Fibroblast of villous mesenchyme (primary cell): Measurements from ENCODE around the gene IRS1. TPM values are rescaled to one million over a fixed set of nuclear protein-coding genes. Genes with fewer than 3 reads are reported as not detected.
A peak's percentile ranks its signal among the peaks of the same experiment; 100 is the strongest.

Experiments used
- DNase-seq: peaks from one replicate; pipeline ENCODE4 v3.0.0-alpha.2; 2010; ENCODE audit warnings: low read depth
- H3K4me3 ChIP-seq: 2 replicates; pipeline ENCODE4 v1.5.1; 2011; ENCODE audit warnings: low read depth, mild to moderate bottlenecking, low read length
- total RNA-seq: library from RNA; depleted of rRNA; stranded (reverse); fragments of >200 nt; gene quantifications from 2 replicates; pipeline ENCODE4 v1.2.3, GENCODE V29; 2012
- TF ChIP-seq, protein P1 (sequence below): IDR thresholded peaks from 2 replicates; pipeline ENCODE4 v1.5.1; 2012; ENCODE audit warnings: low read depth, mild to moderate bottlenecking, low read length; ENCODE audit not compliant: insufficient read depth

Gene IRS1
- total RNA-seq, 1 donor = 33.2 TPM

DNA sequence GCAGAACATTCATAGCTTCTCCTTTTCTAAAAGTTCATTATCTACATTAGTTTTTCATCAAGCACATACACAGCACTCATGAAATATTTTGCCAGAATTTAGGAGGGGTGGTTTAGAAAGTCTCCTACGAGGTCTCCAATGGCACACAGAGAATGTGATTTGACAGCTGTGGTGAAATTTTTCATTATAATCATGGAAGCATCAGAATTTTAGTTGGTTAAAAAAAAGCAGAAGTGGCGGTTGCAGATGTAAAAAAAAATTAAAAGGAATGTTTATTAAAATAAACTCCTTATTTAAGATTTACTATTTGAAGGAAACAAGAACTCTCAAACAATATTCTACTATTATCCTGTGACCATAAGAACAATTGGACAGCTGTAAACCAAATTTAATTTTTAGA is 25.4 kb upstream of the IRS1 start:
- no peak for DNase-seq

DNA sequence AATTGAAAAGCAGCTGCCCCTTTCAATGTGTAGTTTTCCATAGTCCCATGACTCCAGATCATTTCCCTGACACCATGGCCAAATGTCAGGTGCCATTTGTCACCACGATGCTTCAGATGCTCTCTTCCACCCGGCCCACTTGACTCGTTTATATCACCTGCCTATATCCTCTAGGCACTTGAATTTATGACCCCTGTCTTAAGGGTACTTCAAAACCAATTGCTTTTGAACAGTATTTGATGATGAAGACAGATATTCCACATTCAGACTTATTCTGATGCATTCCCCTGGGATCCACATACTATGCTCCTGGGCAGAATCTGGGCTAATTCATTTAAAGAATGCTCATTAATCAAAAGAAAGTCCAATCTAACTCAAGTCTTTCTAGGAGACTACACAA is 19.3 kb upstream of the IRS1 start:
- TF ChIP-seq, protein P1, sequence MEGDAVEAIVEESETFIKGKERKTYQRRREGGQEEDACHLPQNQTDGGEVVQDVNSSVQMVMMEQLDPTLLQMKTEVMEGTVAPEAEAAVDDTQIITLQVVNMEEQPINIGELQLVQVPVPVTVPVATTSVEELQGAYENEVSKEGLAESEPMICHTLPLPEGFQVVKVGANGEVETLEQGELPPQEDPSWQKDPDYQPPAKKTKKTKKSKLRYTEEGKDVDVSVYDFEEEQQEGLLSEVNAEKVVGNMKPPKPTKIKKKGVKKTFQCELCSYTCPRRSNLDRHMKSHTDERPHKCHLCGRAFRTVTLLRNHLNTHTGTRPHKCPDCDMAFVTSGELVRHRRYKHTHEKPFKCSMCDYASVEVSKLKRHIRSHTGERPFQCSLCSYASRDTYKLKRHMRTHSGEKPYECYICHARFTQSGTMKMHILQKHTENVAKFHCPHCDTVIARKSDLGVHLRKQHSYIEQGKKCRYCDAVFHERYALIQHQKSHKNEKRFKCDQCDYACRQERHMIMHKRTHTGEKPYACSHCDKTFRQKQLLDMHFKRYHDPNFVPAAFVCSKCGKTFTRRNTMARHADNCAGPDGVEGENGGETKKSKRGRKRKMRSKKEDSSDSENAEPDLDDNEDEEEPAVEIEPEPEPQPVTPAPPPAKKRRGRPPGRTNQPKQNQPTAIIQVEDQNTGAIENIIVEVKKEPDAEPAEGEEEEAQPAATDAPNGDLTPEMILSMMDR = no peak
- DNase-seq = no peak
- H3K4me3 ChIP-seq = no peak overlapping the region

More for the DNA sequence above, 25.4 kb upstream of the IRS1 start:
- H3K4me3 ChIP-seq = no peak overlapping the region
- TF ChIP-seq, protein P1 = no peak

DNA sequence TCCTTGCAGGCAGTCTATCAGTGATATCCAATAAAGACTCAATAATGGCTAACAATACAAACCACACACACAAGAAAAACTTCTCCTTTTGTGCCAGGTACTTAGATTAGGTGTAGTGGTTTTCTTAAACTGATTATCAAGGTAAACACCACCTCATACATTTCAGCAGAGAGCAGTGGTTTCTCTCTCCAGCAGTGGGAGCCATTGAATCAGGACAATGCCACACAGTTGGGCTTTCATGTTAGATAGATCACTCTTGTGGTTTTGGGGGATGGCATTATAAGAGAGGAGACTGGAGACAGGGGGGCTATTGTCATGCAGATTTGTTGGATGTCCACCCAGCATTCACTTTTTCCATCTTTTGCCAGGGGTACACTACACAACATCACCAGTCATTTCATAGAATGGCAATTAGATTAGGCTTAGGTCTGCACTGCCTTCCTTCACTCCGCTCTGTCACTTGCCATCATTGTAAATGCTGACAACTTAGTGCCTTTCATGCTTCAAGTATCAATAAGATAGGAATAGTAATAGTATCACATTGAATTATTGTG is 13.6 kb upstream of the IRS1 start:
- TF ChIP-seq, protein P1 = peak; percentile 70

DNA sequence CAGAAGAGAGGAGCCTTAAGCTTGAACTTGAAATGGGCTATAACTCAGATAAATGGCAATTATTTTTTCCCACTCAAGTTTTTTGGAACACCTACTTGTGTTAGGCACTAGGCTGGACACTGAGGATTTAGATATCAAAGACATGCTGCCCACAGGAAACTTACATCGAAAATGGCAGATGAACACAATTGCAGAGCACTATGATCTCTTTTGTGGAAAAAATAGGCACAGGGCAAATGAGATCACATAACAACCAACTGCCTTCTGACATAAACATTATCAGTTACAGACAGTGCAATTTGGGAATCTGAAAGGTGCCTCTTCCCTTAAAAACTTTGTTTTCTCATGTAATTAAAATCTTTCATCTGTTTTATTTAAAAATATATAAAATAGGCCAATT is 3.8 kb upstream of the IRS1 start:
- DNase-seq = no peak
- TF ChIP-seq, protein P1 = no peak
- H3K4me3 ChIP-seq = no peak overlapping the region

More for the DNA sequence above, 13.6 kb upstream of the IRS1 start:
- peak; percentile 34 for DNase-seq
- no peak overlapping the region for H3K4me3 ChIP-seq

DNA sequence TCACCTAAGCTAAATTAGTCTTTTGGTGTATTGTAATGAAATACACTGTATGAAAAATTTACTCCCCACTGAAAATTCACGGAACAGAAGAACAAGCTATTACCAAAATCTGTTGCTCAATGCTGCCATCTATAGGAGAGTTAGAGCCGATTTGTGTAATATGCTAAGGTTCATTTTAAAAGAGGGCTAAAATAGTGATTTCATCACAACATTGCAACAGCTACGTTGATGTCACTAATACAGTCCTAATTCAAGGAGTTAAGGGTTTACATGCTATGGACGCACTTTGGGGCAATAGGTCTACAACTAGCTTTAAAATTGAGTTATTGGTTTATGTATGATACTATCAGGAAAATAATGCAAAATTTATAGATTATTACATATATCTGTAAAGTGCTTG is 3.0 kb upstream of the IRS1 start:
- H3K4me3 ChIP-seq = no peak overlapping the region
- DNase-seq = peak; percentile 94
- TF ChIP-seq, protein P1 = peak; percentile 69

DNA sequence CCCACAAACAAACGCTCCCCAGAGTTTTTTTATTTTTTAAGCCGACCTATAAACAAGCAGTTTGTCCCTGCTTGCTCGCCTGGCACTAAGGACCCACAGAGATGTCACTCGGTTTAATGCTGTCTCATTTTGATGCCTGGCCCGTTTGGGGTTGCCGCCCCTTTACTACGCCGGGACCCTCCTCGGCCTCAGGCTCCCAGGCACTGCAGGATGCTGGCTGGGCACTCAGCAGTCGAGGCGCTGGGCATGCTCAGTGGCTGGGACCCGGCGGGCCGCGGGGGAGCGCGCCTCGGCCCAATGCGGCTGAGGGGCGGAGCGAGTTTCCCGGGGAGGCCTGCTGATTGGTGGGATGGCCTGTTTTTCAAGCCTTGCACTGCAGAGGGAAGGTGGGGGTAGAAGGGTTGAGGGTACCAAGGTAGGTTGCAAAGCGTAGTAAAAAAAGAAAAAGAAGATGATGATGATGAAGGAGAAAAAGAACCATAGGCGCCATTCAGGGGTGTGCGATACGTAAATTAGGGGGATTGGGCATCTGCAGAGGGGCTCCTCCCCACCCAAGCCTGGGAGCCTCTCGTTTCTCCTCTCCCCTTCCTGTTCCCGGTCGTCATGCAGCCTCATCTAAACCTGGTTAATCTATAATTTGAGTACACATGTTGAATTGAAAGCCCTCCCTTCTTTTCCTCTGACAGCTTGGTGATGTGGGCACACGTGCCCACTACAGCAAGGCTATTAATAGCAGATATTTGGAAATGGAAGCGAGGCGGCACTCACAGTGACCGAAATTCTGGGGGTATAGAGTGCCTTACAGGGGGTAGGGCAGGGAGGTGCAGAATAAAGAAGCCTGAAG is 1.5 kb upstream of the IRS1 start:
- H3K4me3 ChIP-seq = peak overlapping the region; percentile 57
- peak; percentile 70 for DNase-seq
- TF ChIP-seq, protein P1 = no peak
